Karpas-422 (cell line): ENCODE measurements around the gene CACNA1H. TPM values are rescaled to one million over a fixed set of nuclear protein-coding genes. Genes with fewer than 3 reads are reported as not detected.

ENCODE experiments used
- DNase-seq: peaks from one replicate; pipeline ENCODE4 v3.0.0-alpha.2; 2015
- H2AFZ ChIP-seq: fragments of 200-600 bp; sonication (generic); 2 replicates; pipeline ENCODE4 v1.6.1; 2014; ENCODE audit warnings: antibody characterized with exemption, low read length, mixed read lengths
- H3K27ac ChIP-seq: fragments of 200-600 bp; sonication (generic); 2 replicates; pipeline ENCODE4 v1.5.1; 2014; ENCODE audit warnings: mild to moderate bottlenecking, low read length, moderate library complexity
- H3K27me3 ChIP-seq: fragments of 200-600 bp; sonication (generic); 2 replicates; pipeline ENCODE4 v1.6.1; 2014; ENCODE audit warnings: low read length, mixed read lengths
- H3K36me3 ChIP-seq: fragments of 200-600 bp; sonication (generic); 2 replicates; pipeline ENCODE4 v1.6.1; 2014; ENCODE audit warnings: low read length, mixed read lengths; ENCODE audit not compliant: insufficient read depth
- H3K4me1 ChIP-seq: fragments of 200-600 bp; sonication (generic); 2 replicates; pipeline ENCODE4 v1.6.1; 2014; ENCODE audit warnings: mild to moderate bottlenecking, low read length, mixed read lengths
- H3K4me2 ChIP-seq: fragments of 200-600 bp; sonication (generic); 2 replicates; pipeline ENCODE4 v1.6.1; 2014; ENCODE audit warnings: low read length, low read depth, mild to moderate bottlenecking; ENCODE audit not compliant: poor library complexity, severe bottlenecking
- H3K4me3 ChIP-seq: fragments of 200-600 bp; sonication (generic); 2 replicates; pipeline ENCODE4 v1.5.1; 2014; ENCODE audit warnings: mild to moderate bottlenecking, antibody characterized with exemption, low read length, mixed read lengths
- H3K79me2 ChIP-seq: fragments of 200-600 bp; sonication (generic); 2 replicates; pipeline ENCODE4 v1.6.1; 2014; ENCODE audit warnings: mild to moderate bottlenecking, low read length, mixed read lengths
- H3K9ac ChIP-seq: fragments of 200-600 bp; sonication (generic); 2 replicates; pipeline ENCODE4 v1.6.0; 2014; ENCODE audit warnings: low read length
- H3K9me2 ChIP-seq: fragments of 200-600 bp; sonication (generic), shearing (Covaris generic); replicated peaks from 2 replicates; pipeline ENCODE4 v1.6.0; 2014; ENCODE audit warnings: mild to moderate bottlenecking, low read length, moderate library complexity; ENCODE audit not compliant: insufficient read depth
- H3K9me3 ChIP-seq: fragments of 300-700, 200-600 bp; sonication (generic); 2 replicates; pipeline ENCODE4 v1.6.1; 2014; ENCODE audit warnings: low read length, mixed read lengths
- H4K20me1 ChIP-seq: fragments of 200-600 bp; sonication (generic); 2 replicates; pipeline ENCODE4 v1.6.1; 2014; ENCODE audit warnings: mild to moderate bottlenecking, antibody characterized with exemption, low read length, low read depth; ENCODE audit not compliant: insufficient read depth
- total RNA-seq: library from RNA; depleted of rRNA; stranded (reverse); fragments of >200 nt; shearing (Covaris generic); gene quantifications from 2 replicates; pipeline ENCODE4 v1.2.3, GENCODE V29; 2014; ENCODE audit warnings: low replicate concordance

The CACNA1H gene
- total RNA-seq, 1 experiment from 2014 or later = not detected

DNA sequence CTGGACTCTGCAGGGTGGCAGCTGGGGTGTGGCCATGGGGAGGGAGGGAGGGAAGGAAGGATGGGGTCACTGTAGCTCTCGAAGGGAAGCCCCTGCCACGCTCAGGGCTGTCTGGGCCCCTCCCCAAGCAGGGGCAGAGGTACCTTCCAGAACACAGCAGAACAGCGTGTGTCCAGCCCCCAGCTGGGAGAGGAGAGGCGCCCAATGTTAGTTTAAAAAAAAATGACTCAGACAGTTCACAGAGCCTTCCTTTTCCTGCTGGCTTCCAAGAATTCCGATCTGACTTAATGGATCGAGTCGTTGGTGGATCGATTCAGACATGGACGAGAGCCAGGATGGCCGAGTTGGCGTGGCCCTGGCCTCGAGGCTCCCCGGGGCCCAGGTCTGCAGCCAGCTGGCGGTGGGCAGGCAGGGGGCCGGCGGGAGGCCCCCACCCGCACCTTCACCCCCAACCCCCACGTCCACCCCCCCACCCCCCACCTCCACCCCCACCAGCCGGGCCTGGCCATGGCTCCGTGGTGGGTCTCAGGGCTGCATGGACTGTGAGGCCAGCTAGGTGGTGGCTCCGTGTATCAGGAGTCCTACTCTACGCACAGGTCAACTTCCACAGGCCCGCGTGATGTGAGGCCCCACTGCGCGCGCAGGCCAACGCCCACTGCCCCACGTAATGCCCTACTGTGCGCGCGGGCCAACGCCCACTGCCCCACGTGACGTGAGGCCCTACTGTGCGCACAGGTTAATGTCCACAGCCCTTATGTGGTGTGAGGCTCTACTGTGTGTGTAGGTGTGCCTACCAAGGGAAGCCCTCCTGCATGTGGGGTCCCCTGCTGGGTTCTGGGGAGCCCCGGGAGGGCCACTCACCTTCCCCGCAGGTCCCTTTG lies 21.8 kb downstream of the CACNA1H start:
- Histone ChIP-seq H3K4me2 (no peak overlapping the region), H3K36me3 (no peaks in the 10 kb centered on the region), H3K79me2 (no peaks in the 10 kb centered on the region), H3K27me3 (no peaks in the 10 kb centered on the region), H3K9me3 (no peaks in the 10 kb centered on the region), H4K20me1 (0 out of 2 replicates have a peak, but pooled peaks cover 4% of the 10 kb centered on the region), H3K4me1 (no peaks in the 10 kb centered on the region), H2AFZ (no peak overlapping the region), H3K27ac (no peak overlapping the region), H3K9me2 (no peaks in the 10 kb centered on the region), H3K4me3 (no peak overlapping the region), H3K9ac (no peak overlapping the region)
- no peak for DNase-seq

DNA sequence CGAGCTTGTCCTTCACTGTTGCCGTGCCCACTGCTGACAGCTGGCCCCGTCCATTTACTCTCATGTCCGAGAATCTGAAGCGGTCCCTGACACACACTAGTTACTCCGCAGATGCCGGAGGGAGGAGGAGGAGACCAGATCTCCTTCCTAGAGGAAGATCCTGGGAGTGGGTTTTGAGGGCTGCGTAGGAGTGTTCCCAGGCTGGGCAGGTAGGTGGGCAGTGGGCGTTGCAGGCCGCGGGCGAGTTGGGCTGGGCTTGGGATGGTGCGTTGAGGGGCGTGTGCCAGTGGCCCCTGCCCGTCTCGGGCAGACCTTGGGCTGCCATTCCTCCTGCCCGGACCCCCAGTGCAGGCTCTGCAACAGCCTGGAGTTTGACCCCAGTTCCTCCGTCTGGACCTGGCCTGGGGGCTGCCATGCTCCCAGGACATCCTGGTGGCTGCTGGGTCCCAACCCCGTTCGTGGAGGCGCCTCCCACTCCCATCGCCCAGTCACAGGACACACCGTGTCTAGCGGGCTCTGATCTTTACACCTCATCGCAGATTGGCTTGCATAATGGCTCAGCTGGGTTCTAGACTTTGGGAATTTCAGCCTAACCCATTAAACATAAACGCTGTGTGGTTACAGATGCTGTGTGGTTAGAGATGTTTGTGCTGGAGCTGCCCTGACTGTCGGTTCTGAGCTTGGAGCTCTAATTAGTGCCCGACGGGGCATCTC lies 22.8 kb downstream of the CACNA1H start:
- no peaks in the 10 kb centered on the region for H3K27me3 ChIP-seq
- DNase-seq = no peak
- no peak overlapping the region for H2AFZ ChIP-seq
- no peaks in the 10 kb centered on the region for H3K9me2 ChIP-seq
- no peak overlapping the region for H3K27ac ChIP-seq
- no peaks in the 10 kb centered on the region for H3K4me1 ChIP-seq
- H3K9me3 ChIP-seq = no peaks in the 10 kb centered on the region
- no peaks in the 10 kb centered on the region for H3K36me3 ChIP-seq
- no peak overlapping the region for H3K4me3 ChIP-seq
- H3K4me2 ChIP-seq = no peak overlapping the region
- no peak overlapping the region for H3K9ac ChIP-seq
- H4K20me1 ChIP-seq = 0 out of 2 replicates have a peak, but pooled peaks cover 4% of the 10 kb centered on the region
- H3K79me2 ChIP-seq = no peaks in the 10 kb centered on the region

DNA sequence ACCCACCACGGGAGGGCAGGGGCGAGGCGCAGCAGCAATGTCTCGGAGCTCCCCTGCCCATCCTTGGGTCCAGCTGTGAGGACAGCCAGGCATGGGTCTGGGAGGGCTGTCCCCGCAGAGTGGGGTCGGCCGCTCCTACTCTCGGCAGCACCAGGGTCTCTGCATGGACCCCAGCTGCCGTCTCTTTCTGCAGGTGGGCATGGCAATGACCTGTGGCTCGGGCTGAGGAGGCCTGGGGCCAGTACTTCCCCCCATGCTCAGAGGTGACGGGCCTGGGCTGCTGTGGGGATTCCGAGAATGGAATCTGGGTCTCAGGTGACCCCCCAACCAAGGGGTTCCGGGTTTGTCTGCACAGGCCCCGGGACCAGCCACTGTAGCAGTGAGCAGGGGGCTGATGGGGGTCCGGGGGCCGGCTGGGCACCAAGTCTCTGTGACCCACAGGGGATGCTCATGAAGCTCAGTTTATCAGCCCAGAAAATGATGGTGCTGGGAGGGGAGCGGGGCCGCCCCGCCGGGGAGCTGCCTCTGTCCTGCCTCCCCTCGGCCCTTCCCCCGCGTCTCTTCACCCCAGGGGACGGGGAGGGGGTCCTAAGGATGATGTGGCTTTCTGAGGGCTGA lies 23.5 kb downstream of the CACNA1H start:
- Histone ChIP-seq H3K27ac (no peak overlapping the region), H3K4me1 (no peaks in the 10 kb centered on the region), H3K79me2 (no peaks in the 10 kb centered on the region), H4K20me1 (0 out of 2 replicates have a peak, but pooled peaks cover 4% of the 10 kb centered on the region), H3K4me2 (no peak overlapping the region), H3K9ac (no peak overlapping the region), H3K9me3 (no peaks in the 10 kb centered on the region), H2AFZ (no peak overlapping the region), H3K9me2 (no peaks in the 10 kb centered on the region), H3K4me3 (no peak overlapping the region), H3K36me3 (no peaks in the 10 kb centered on the region), H3K27me3 (no peaks in the 10 kb centered on the region)
- no peak for DNase-seq

DNA sequence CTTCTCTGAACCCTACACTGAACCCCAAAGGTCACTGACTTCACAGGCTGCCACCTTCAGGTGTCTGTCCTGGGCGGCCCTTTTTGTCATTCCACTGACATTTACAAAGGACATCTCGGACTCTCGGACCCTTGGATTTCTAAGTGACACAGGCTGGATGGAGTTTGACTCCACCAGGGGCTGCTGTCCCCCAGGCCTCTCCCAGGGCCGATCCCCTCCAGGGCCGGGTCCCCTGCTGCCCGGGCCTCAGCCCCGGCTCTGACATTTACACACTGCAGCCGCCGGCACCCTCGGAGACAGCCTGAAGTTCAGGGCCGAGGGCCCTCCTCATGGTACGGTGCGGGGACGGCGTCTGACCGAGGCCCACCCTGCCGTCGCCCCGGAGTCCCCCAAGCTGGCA lies 24.1 kb downstream of the CACNA1H start:
- no peak for DNase-seq
- no peak overlapping the region for H3K4me3 ChIP-seq
- H3K9me3 ChIP-seq = no peaks in the 10 kb centered on the region

DNA sequence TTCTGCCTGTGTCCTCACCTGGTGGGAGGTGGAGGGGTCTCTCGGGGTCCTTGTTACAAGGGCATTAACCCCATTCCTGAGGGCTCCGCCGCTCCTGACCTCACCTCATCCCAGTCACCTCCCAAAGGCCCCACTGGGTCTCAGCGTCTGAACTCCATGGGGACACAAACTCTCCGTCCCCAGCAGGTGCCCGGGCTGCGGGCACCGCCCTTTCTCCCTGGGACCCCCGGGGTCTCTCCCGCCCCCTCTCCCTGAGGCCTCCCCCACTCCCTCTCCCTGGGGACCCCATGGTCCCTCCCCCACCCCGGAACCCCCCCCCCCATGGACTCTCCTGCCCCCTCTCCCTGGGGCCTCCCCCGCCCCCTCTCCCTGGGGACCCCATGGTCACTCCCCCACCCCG lies 24.8 kb downstream of the CACNA1H start:
- Histone ChIP-seq H3K36me3 (no peaks in the 10 kb centered on the region), H3K9me2 (no peaks in the 10 kb centered on the region), H3K9ac (no peak overlapping the region), H3K79me2 (no peaks in the 10 kb centered on the region), H3K27ac (no peak overlapping the region), H3K4me3 (no peak overlapping the region), H3K4me2 (no peak overlapping the region), H3K27me3 (no peaks in the 10 kb centered on the region), H3K9me3 (no peaks in the 10 kb centered on the region), H2AFZ (no peak overlapping the region), H3K4me1 (no peaks in the 10 kb centered on the region), H4K20me1 (0 out of 2 replicates have a peak, but pooled peaks cover 4% of the 10 kb centered on the region)
- no peak for DNase-seq

More for the DNA sequence above, 24.1 kb downstream of the CACNA1H start:
- Histone ChIP-seq H4K20me1 (0 out of 2 replicates have a peak, but pooled peaks cover 4% of the 10 kb centered on the region), H3K4me2 (no peak overlapping the region), H3K27ac (no peak overlapping the region), H3K4me1 (no peaks in the 10 kb centered on the region), H2AFZ (no peak overlapping the region), H3K36me3 (no peaks in the 10 kb centered on the region), H3K27me3 (no peaks in the 10 kb centered on the region), H3K9me2 (no peaks in the 10 kb centered on the region), H3K79me2 (no peaks in the 10 kb centered on the region), H3K9ac (no peak overlapping the region)

DNA sequence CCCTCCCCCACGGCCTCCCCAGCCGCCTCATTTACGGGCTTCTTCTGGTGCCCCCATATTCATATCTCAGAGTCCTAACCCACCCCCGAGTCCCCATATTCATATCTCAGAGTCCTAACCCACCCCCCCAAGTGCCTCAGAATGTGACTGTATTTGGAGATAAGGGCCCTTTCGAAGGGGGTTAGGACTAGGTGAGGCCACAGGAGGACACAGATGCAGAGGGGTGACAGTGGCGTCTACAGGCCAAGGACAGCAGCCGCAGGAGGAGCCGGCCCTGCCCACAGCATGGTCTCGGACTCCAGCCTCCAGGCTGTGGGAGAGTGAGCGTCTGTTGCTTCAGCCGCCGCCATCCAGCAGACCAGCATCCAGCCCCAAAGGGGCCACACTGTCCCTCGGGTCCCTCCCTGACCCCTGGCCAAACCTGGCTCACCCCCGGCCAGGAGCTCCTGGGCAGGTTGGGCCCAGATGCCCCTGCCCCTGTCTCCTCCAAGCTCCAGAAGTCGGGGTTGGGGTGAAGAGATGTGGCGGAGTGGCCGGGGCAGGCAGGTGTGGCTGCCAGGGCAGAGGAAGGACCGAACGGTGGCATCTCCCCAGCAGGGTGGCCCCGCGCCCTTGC lies 25.5 kb downstream of the CACNA1H start:
- H3K36me3 ChIP-seq = no peaks in the 10 kb centered on the region
- 0 out of 2 replicates have a peak, but pooled peaks cover 4% of the 10 kb centered on the region for H4K20me1 ChIP-seq
- H3K4me1 ChIP-seq = no peaks in the 10 kb centered on the region
- no peak overlapping the region for H3K4me3 ChIP-seq
- no peak overlapping the region for H3K9ac ChIP-seq
- H3K79me2 ChIP-seq = no peaks in the 10 kb centered on the region
- DNase-seq = no peak
- no peak overlapping the region for H2AFZ ChIP-seq
- H3K9me3 ChIP-seq = no peaks in the 10 kb centered on the region
- H3K4me2 ChIP-seq = no peak overlapping the region
- H3K9me2 ChIP-seq = no peaks in the 10 kb centered on the region
- H3K27ac ChIP-seq = no peak overlapping the region
- H3K27me3 ChIP-seq = no peaks in the 10 kb centered on the region

DNA sequence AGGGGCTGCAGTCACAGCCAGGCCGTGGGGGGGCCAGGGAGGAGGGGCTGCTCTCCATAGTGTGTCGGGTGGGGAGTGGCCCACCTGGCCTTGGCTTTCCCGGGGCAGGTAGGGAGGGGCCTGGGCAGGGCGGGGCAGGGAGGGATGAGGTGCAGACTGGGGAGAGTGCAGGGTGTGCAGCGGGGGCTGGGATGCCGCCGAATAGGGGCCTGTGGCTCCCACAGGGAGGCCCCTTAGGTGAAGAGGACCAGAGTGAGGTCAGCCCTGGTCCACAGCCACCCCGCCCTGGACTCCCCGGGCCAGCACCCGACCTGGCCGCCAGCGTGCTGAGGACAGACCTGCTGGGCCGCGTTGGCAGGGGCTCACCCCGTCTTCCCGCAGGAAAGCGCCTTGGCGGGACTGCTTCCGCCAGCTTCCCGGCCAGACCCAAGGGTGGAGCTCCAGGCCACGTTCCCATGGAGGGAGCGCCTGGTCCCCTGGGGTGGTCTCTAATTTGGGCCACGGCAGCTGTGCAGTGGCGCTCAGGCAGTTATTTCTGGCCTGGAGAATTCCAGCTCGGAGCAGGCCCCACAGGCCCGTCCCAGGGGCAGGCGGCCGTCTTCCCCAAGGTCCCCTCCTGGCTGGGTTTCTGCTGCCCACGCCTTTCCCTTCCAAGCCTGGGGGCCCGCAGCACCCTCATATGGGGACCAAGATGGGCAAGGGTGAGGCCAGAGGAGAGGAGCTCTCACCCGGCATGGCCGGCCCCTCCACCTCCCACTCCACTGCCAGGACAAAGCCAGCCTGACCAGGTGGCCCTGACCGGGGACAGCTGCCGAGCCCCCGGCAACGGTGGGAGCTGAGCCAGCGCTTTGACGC lies 27.9 kb downstream of the CACNA1H start:
- no peak overlapping the region for H3K9ac ChIP-seq
- no peaks in the 10 kb centered on the region for H3K4me1 ChIP-seq
- H3K9me2 ChIP-seq = no peaks in the 10 kb centered on the region
- H3K79me2 ChIP-seq = no peaks in the 10 kb centered on the region
- no peaks in the 10 kb centered on the region for H3K27me3 ChIP-seq
- no peaks in the 10 kb centered on the region for H3K36me3 ChIP-seq
- no peak overlapping the region for H2AFZ ChIP-seq
- H3K9me3 ChIP-seq = no peaks in the 10 kb centered on the region
- H4K20me1 ChIP-seq = 0 out of 2 replicates have a peak, but pooled peaks cover 4% of the 10 kb centered on the region
- H3K4me3 ChIP-seq = no peak overlapping the region
- DNase-seq = no peak
- no peak overlapping the region for H3K4me2 ChIP-seq
- no peak overlapping the region for H3K27ac ChIP-seq
